Head of caudate nucleus (tissue), 42 donors: ENCODE results near the gene SLC45A1.
A peak's percentile ranks its signal among the peaks of the same experiment; 100 is the strongest.

Experiments
- DNase-seq, 42 donors: peaks; one replicate each; pipeline versions ENCODE4 v3.0.0 to v3.0.0-alpha.2; 2020 to 2021; ENCODE audit warnings: mixed read lengths in 7 of 42
- intact Hi-C: fragments of 100-400 bp; cut with DNase I; formaldehyde crosslinking; loops from one replicate; pipeline ENCODE4 v1.15.0; 2022

SLC45A1 gene

DNA sequence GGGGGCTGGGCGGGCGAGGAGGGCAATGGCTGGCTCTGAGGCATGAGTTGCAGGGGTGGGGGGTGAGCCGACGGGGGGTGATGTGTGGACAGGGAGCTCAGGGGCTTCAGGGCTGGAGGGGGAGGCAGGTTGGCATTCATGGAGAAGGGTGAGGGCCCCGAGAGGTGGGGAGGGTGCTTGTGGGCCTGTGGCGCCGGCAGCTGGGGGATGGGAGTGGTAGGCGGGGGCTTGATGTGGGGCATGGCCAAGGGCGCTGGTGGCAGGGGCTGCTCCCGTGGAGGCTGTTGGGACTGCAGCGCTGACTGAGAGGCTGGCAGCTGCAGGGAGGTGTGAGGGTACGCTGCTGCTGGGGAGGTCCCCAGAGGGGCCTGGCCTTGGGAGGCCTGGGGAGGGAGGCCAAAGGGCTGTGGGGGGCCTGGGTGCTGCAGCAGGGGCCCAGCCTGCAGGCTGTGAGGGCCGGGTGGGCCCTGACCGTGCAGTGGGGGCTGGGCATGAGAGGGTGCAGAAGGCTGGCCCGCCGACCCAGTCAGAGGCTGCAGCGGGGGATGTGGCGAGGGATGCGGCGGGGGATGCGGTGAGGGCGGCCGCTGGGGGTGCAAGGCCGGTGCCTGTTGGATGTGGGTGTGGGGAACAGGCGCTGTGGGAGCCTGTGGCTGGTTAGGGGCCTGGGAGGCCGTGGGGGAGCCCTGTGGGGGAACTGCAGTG, 42.7 kb downstream of the SLC45A1 start:
- intact Hi-C loops: no loop called here
- no peak for DNase-seq

GRCh38 chr1:8361198-8361849, 43.4 kb downstream of the SLC45A1 start:
- intact Hi-C loops: no loop called here
- no peak for DNase-seq

DNA sequence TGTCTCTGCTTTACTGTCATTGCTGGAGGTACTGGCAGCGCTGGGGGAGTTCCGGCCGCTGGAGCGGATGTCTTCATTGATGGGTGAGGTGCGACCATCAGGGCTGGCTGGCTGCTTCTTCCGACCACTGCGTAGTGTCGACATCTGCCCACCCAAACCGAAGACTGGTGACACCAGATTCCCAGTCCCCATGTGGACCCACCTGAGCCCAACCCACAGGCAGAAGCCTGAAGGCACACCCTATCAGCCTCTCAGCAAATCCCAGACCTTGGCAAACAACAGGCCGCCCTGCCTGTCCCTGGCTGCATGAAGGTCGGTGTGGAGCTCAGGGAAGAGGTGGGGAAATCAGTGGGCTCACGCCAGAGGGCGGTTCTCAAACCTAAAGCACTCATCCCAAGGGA, 44.8 kb downstream of the SLC45A1 start:
- intact Hi-C loops: no loop called here
- peak in 1 of 42 donors; percentile 23 for DNase-seq

- intact Hi-C loops: no loop called here
Observed at GRCh38 chr1:8363186-8363766, 45.4 kb downstream of the SLC45A1 start.

DNA sequence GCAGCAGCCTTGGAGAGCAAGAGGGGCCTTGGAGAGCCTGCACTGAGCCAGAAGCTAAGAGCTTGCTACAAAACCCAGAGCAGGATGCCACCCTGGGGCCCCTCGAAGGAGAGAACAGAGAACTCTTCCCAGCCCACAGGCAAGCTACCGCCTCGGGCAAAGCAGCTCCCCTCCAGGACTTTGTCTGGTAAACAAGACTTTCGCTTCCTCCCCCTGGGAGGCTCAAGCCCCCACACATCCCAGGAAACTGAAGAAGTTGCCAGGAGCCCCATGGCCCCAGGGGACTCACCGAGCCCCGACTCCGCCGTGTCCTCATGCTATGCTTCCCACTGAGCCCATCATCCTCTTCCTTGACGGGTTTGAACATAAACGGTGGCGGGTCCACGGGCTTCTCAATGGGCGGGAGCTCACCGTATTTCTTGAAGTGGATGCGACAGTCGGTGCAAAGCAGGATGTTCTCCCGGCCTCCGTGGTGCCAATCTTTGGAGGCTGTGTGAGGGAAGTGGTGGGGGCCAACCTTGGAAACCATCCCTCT, 45.9 kb downstream of the SLC45A1 start:
- peak in 1 of 42 donors; percentile 31 for DNase-seq

More at GRCh38 chr1:8363186-8363766, 45.4 kb downstream of the SLC45A1 start:
- DNase-seq: peak in 1 of 42 donors; percentile 27

GRCh38 chr1:8364528-8365442, 46.9 kb downstream of the SLC45A1 start:
- DNase-seq: peak in 1 of 42 donors; percentile 29
- intact Hi-C loops: no loop called here

More for the DNA sequence above, 45.9 kb downstream of the SLC45A1 start:
- intact Hi-C loops: no loop called here

- no peak for DNase-seq
- intact Hi-C loops: no loop called here
Observed at GRCh38 chr1:8365661-8366362, 47.9 kb downstream of the SLC45A1 start.

- intact Hi-C loops: no loop called here
- DNase-seq: peak in 2 of 42 donors; percentile 1 to 13
Observed at GRCh38 chr1:8367571-8368194, 49.8 kb downstream of the SLC45A1 start.

DNA sequence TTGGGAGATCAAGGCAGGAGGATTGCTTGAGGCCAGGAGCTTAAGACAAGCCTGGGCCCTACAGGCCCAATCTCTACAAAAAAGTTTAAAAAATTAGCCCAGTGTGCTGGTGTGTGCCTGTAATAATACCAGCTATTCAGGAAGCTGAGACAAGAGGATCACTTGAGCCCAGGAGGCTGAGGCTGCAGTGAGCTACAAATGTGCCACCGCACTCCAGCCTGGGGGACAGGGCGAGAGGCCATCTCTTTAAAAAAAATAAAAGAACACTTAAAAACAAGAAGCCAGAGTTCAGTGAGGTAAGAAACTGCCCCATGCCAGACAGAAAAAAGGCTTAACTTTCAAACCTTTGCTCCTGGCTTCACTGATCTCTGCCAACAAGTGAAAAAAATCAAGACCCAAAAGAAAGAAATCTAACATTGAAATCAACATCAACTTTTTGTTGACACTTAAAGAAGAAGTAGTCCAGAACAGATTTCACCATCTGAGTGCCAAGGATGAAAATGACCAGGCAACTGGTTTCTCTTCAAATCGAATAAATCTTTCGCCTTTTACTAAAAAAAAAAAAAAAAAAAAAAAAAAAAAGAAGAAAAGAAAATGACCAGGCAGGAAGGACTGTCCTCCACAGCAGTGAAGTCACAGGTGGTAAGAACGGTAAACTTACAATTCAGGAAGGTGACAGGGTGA, 51.2 kb downstream of the SLC45A1 start:
- intact Hi-C loops: no loop called here
- peak in 5 of 42 donors; percentile 6 to 16 (median 9) for DNase-seq

DNA sequence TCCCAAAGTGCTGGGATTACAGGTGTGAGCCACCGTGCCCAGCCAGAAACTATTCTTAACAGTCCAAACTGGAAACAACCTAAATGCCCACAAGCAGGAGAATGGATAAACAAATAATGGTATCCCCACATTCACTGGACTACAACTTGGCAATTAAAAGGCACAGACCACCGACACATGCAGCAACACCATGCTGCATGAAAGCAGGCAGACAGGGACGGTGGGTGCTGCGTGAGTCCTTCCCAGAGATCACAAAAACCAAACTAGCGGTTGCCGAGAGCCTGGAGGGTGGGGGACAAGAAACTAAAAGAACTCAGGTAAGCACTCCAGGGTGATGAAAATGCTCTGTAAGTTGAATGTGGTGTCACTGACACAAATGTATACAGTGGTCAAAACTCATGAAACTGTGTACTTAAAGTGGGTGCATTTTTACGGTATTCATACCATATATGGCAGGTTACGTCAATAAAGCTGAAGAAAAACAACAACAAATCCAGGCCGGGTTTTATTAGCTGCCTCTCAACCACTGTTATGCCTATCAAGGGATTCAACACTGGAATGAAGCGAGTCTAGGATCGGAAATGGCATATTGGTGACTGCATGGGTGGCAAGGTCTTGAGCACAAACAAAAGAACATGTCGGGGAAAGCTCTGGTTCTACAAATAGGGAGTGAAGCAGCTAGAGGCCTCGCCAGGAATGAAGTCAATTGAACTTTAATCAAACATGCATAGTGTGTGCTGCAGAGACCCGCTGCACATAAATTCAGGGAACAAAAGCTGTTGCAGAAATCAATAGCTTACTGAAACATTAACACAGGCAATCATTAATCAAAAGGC, 52.4 kb downstream of the SLC45A1 start:
- intact Hi-C loops: no loop called here
- DNase-seq: peak in 6 of 42 donors; percentile 5 to 61 (median 16)

- intact Hi-C loops: no loop called here
Observed at GRCh38 chr1:8370905-8371315, 53.0 kb downstream of the SLC45A1 start.

GRCh38 chr1:8371372-8371991, 53.6 kb downstream of the SLC45A1 start:
- DNase-seq: peak in 4 of 42 donors; percentile 16 to 29 (median 20)
- intact Hi-C loops: no loop called here

More at GRCh38 chr1:8370905-8371315, 53.0 kb downstream of the SLC45A1 start:
- DNase-seq: peak in 7 of 42 donors; percentile 17 to 56 (median 33)

DNA sequence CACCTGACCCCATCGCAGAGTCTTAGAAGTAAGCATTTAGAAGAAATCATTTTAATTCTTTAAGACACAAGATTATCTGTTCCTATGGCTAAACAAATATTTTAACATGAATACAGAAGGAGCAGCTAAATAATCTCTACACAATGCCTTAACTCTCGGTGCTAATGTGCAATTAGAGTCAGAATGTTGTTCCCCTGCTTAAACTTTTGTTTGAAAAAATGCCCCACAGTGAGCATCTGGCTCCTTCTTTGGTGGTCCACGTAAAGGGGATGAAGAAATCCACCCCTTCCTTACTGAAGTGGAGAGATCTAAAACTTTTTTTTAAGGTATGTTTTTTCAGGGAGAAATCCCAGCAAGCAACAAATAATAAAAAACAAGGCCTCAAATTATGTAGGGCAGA, 55.2 kb downstream of the SLC45A1 start:
- DNase-seq: no peak
- intact Hi-C loops: no loop called here

- intact Hi-C loops: no loop called here
- peak in 38 of 42 donors; percentile 25 to 86 (median 62) for DNase-seq
Observed at GRCh38 chr1:8373581-8374241, 55.8 kb downstream of the SLC45A1 start.

- peak in 1 of 42 donors; percentile 29 for DNase-seq
- intact Hi-C loops: no loop called here
Observed at GRCh38 chr1:8374356-8374755, 56.4 kb downstream of the SLC45A1 start.
